ENCODE results near the gene LIMS1. TPM values are rescaled to one million over a fixed set of nuclear protein-coding genes. Genes with fewer than 3 reads are reported as not detected.
"Not testable (repeated sequence)": the region's sequence is repeated elsewhere in the genome, so short reads cannot be mapped to it uniquely, and the experiment has no call there.

The LIMS1 gene
- total RNA-seq, 1 experiment from 2014 or later: 37.8 TPM

GRCh38 chr2:108664089-108664488 lies 129.8 kb downstream of the LIMS1 start:
- not testable (repeated sequence) for DNase-seq (ENCODE audit: low read depth)

- DNase-seq (ENCODE audit: low read depth): not testable (repeated sequence)
Observed at GRCh38 chr2:108664979-108665378, 130.7 kb downstream of the LIMS1 start.

- DNase-seq (ENCODE audit: low read depth): not testable (repeated sequence)
Observed at GRCh38 chr2:108665975-108666374, 131.7 kb downstream of the LIMS1 start.

- DNase-seq (ENCODE audit: low read depth): not testable (repeated sequence)
Observed at GRCh38 chr2:108667140-108667539, 132.9 kb downstream of the LIMS1 start.

GRCh38 chr2:108670282-108670681 lies 136.0 kb downstream of the LIMS1 start:
- DNase-seq (ENCODE audit: low read depth): not testable (repeated sequence)

GRCh38 chr2:108672200-108672805 lies 138.0 kb downstream of the LIMS1 start:
- not testable (repeated sequence) for DNase-seq (ENCODE audit: low read depth)

- DNase-seq (ENCODE audit: low read depth): not testable (repeated sequence)
Observed at GRCh38 chr2:108676522-108676921, 142.3 kb downstream of the LIMS1 start.

- not testable (repeated sequence) for DNase-seq (ENCODE audit: low read depth)
Observed at GRCh38 chr2:108677239-108677744, 143.0 kb downstream of the LIMS1 start.

GRCh38 chr2:108678198-108678651 lies 144.0 kb downstream of the LIMS1 start:
- peak; percentile 59 for DNase-seq (ENCODE audit: low read depth)

- not testable (repeated sequence) for DNase-seq (ENCODE audit: low read depth)
Observed at GRCh38 chr2:108680805-108681204, 146.5 kb downstream of the LIMS1 start.

- DNase-seq (ENCODE audit: low read depth): peak; percentile 53
Observed at GRCh38 chr2:108688818-108689756, 154.8 kb downstream of the LIMS1 start.

- DNase-seq (ENCODE audit: low read depth): peak; percentile 5
Observed at GRCh38 chr2:108690001-108690400, 155.7 kb downstream of the LIMS1 start.

- DNase-seq (ENCODE audit: low read depth): no peak
Observed at GRCh38 chr2:108691447-108691846, 157.2 kb downstream of the LIMS1 start.

GRCh38 chr2:108701208-108701607 lies 166.9 kb downstream of the LIMS1 start:
- peak; percentile 35 for DNase-seq (ENCODE audit: low read depth)

- DNase-seq (ENCODE audit: low read depth): no peak
Observed at GRCh38 chr2:108701806-108702205, 167.5 kb downstream of the LIMS1 start.

GRCh38 chr2:108704871-108705270 lies 170.6 kb downstream of the LIMS1 start:
- DNase-seq (ENCODE audit: low read depth): no peak

- DNase-seq (ENCODE audit: low read depth): no peak
Observed at GRCh38 chr2:108707300-108707699, 173.0 kb downstream of the LIMS1 start.

GRCh38 chr2:108716971-108717370 lies 182.7 kb downstream of the LIMS1 start:
- not testable (repeated sequence) for DNase-seq (ENCODE audit: low read depth)

GRCh38 chr2:108719149-108720044 lies 185.1 kb downstream of the LIMS1 start, which contains the start of gene RANBP2:
TSS of gene RANBP2 (plus strand) at chr2:108719482. CDS start at chr2:108719607, 125 bp downstream.
- peak; percentile 95 for DNase-seq (ENCODE audit: low read depth)

GRCh38 chr2:108726048-108726447 lies 191.8 kb downstream of the LIMS1 start:
- not testable (repeated sequence) for DNase-seq (ENCODE audit: low read depth)

- not testable (repeated sequence) for DNase-seq (ENCODE audit: low read depth)
Observed at GRCh38 chr2:108734656-108735055, 200.4 kb downstream of the LIMS1 start.
